ENCODE data around the gene ELAC1.

DNA sequence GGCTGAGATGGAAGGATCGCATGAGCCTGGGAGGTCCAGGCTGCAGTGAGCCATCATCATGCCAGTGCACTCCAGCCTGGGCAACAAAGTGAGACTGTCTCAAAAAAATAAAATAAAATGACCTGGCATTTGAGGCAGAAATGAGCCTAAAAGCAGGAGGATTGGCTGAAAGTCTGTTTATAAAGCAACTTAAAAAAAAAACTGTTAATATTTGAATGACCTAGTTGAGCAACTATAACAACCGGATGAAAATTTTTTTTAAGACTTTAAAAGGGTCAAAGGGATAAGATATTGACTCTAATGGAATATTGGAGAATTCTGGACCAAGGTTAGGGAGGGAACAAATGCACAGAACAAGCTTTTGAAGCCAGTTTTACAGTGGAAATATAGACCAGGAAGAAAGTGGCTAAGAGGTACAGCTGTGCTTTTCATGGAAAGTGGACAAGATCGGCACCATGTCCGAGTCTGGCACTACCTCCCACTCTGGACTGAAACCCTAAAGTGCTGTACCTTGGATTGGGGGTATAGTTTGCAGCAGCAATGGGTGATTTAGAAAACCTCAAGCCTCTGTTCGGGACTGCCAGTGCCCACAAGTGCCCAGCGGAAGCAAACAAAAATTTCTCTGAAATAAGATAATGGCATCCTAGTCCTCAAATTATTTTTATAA, 33.2 kb upstream of the ELAC1 start:
- TF ChIP-seq POLR2A (IDR thresholded peaks at IDR 0.05) (no peak), POLR2AphosphoS5 (IDR thresholded peaks at IDR 0.05; ENCODE audit: insufficient read depth in 1 of 2, low read depth in 1 of 2) (no peak)
